Lung (tissue), 12 donors: Measurements from ENCODE around the gene C3orf49. TPM values are rescaled to one million over a fixed set of nuclear protein-coding genes. Genes with fewer than 3 reads are reported as not detected.

Experiments
- ATAC-seq: fragments of 200-7000 bp; cut with Tn5 transposase; one replicate; pipeline ENCODE4 v1.9.1; 2020; ENCODE audit warnings: moderate number of reproducible peaks; ENCODE audit not compliant: insufficient read depth, low FRiP score
- DNase-seq, 3 donors: peaks; one replicate each; pipeline ENCODE4 v3.0.0-alpha.2; 2013 to 2017
- H3K27ac ChIP-seq, 2 donors: one replicate each; pipeline ENCODE4 v1.5.1; 2013; ENCODE audit warnings: mild to moderate bottlenecking in 2 of 2, moderate library complexity in 2 of 2, control low read depth in 1 of 2, inconsistent platforms in 1 of 2, low read depth in 1 of 2, low read length in 1 of 2
- H3K27me3 ChIP-seq, 3 donors: one replicate each; pipeline ENCODE4 v1.5.1; 2013; ENCODE audit warnings: low read length in 2 of 3; ENCODE audit not compliant: control insufficient read depth in 3 of 3, insufficient read depth in 3 of 3
- H3K36me3 ChIP-seq, 4 donors: one replicate each; pipeline ENCODE4 v1.5.1; 2013; ENCODE audit warnings: low read length in 4 of 4, mild to moderate bottlenecking in 1 of 4, moderate library complexity in 1 of 4; ENCODE audit not compliant: control insufficient read depth in 4 of 4, insufficient read depth in 4 of 4
- H3K4me1 ChIP-seq, 5 donors: one replicate each; pipeline ENCODE4 v1.5.1; 2013; ENCODE audit warnings: low read length in 5 of 5, mild to moderate bottlenecking in 2 of 5, moderate library complexity in 1 of 5; ENCODE audit not compliant: control insufficient read depth in 5 of 5, insufficient read depth in 5 of 5
- H3K4me3 ChIP-seq: one replicate; pipeline ENCODE4 v1.5.1; 2013; ENCODE audit warnings: mild to moderate bottlenecking, control low read depth, moderate library complexity
- H3K9ac ChIP-seq, 2 donors: one replicate each; pipeline ENCODE4 v1.5.1; 2013; ENCODE audit warnings: low read length in 2 of 2, control low read depth in 1 of 2; ENCODE audit not compliant: insufficient read depth in 1 of 2
- H3K9me3 ChIP-seq, 4 donors: one replicate each; pipeline ENCODE4 v1.5.1; 2013; ENCODE audit warnings: low read length in 3 of 4, mild to moderate bottlenecking in 1 of 4, moderate library complexity in 1 of 4; ENCODE audit not compliant: control insufficient read depth in 4 of 4, insufficient read depth in 3 of 4
- WGBS, 2 donors: extraction: QIAGEN DNeasy Blood & Tissue Kit; methylation state at CpG; one replicate each; pipeline ENCODE4 v1.1.7; 2013; 5-methylcytosine and 5-hydroxymethylcytosine counted together
- polyA plus RNA-seq, 2 donors: library from polyadenylated mRNA; stranded (reverse); fragments of 200-250 nt; gene quantifications; one replicate each; pipeline ENCODE4 v1.2.1, GENCODE V29; 2013
- total RNA-seq, 2 donors: library from RNA; depleted of rRNA in 1 of 2; stranded (reverse); fragments of >200 nt in 1 of 2; gene quantifications; one replicate each; pipeline ENCODE4 v1.2.1, GENCODE V29; 2014 to 2021
- TF ChIP-seq, protein P1 (sequence below): IDR thresholded peaks from 2 replicates; pipeline ENCODE4 v1.5.1; 2012; ENCODE audit warnings: mild to moderate bottlenecking; ENCODE audit errors: control extremely low read depth, extremely low read depth
- donor health status: control.
- donor health status: control.
- donor health status: Bipolar disorder and iron deficiency.
- donor health status: healthy.
- donor health status: DM: yes; HTN: yes; CAD: no.

Gene C3orf49
- total and polyA plus RNA-seq, 4 donors, result not detected

DNA sequence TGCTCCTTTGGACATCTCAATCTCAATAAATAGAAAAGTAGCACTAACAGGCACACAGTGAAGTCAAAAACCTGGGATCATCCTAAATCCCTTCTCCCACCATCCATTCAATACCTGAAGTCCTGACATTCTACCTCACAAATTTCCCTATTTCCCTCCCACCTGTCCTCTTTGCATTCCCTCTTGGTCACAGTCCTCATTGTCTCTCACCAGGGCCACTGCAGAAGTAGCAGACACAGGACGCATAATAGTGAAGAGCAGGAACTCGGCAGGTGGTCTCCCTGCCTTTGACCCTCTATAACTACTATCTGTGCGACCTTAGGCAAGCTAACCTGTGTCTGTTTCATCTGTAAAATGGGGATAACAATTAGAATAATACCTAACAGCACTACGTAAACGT, 42.2 kb downstream of the C3orf49 start:
- Histone ChIP-seq H3K9me3 (no peaks in the 10 kb centered on the region), H3K9ac (no peak overlapping the region), H3K27ac (no peak overlapping the region), H3K36me3 (no peaks in the 10 kb centered on the region), H3K27me3 (no peaks in the 10 kb centered on the region), H3K4me1 (peaks cover 3 to 15% (median 9%) of the 10 kb centered on the region in 5 donors), H3K4me3 (no peak overlapping the region)
- ATAC-seq, result no peak
- TF ChIP-seq, protein P1, sequence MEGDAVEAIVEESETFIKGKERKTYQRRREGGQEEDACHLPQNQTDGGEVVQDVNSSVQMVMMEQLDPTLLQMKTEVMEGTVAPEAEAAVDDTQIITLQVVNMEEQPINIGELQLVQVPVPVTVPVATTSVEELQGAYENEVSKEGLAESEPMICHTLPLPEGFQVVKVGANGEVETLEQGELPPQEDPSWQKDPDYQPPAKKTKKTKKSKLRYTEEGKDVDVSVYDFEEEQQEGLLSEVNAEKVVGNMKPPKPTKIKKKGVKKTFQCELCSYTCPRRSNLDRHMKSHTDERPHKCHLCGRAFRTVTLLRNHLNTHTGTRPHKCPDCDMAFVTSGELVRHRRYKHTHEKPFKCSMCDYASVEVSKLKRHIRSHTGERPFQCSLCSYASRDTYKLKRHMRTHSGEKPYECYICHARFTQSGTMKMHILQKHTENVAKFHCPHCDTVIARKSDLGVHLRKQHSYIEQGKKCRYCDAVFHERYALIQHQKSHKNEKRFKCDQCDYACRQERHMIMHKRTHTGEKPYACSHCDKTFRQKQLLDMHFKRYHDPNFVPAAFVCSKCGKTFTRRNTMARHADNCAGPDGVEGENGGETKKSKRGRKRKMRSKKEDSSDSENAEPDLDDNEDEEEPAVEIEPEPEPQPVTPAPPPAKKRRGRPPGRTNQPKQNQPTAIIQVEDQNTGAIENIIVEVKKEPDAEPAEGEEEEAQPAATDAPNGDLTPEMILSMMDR, result no peak
- 91 to 94% methylated on average over 5 of the region's 5 CpGs for WGBS, 2 donors
- no peak for DNase-seq

DNA sequence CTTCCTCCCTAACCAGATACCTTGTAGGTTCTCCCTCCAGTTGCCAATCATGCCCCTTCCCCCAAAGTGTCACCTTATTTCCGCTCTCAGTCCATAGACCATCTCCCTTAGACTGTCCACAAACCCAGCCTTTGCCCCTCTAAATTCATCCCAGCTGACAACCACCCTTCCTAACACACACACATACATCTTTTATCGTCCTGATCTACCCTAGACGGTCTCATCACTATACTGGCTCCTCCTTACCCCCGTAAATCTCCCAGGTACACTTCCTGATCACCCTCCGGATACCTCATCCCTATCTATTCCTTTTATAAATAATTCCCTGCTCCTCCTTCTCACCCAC, 43.7 kb downstream of the C3orf49 start:
- ATAC-seq (peak; percentile 1), DNase-seq (no peak)
- TF ChIP-seq, protein P1, result no peak
- Histone ChIP-seq H3K27me3 (no peaks in the 10 kb centered on the region), H3K27ac (peak overlapping the region in 1 of 2 donors; percentile 96), H3K9ac (peak overlapping the region; percentile 67 to 89), H3K9me3 (no peaks in the 10 kb centered on the region), H3K4me1 (peaks cover 3 to 15% (median 8%) of the 10 kb centered on the region in 5 donors), H3K4me3 (peak overlapping the region; percentile 87), H3K36me3 (no peaks in the 10 kb centered on the region)
- WGBS, 2 donors, result 21 to 26% methylated on average over 5 of the region's 5 CpGs

DNA sequence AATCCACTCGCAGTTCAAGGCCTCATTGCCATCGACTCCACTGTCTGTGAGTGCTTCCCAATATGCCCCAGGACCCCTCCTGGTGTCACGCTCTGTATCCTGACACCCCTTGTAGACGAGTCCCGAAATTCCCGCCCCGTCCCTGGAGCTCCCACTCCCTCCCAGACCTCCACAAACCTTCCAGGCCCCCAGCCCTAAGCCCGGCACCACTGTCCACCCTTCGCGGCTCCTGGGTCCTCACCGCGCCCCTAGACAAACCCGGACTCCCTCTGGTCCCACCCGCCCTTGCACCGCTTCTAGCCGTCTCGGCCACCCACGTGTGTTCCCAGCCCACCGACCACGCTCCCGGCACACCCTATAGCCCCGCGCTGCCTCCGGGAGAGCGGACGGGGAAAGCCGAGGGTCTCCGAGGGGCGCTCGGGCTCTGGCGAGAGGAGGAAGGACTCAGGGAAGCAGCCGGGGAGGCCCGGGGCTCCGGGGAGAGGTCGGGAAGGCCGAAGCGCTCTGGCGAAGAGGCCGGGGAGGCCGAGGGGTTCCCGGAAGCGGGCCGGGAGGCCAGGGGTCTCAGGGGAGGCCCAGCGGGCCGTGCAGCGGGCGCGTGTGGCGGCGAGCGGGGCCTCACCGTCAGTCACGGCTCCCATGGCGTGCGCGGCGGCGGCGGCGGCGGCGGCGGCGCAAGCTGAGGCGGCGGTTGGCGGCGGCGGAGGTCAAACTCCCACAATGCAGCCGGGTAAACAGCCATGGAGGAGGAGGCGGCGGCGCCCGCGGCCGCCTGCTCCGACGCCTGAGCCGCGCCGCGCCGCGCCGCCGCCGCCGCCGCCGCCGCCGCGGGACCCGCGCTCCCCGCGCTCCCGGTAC, 44.3 kb downstream of the C3orf49 start, which contains the start of the genes ATXN7 and THOC7:
Gene ATXN7, plus strand, starts transcription at position 718 of the 858 bp plus-strand sequence. CDS start 48,732 bp downstream, outside the sequence.
Gene THOC7, minus strand, starts transcription at position 656 of the 858 bp plus-strand sequence. Its CDS starts 15 bp downstream, at position 641.
- Histone ChIP-seq H3K4me1 (peaks cover 3 to 15% (median 7%) of the 10 kb centered on the region in 5 donors), H3K36me3 (no peaks in the 10 kb centered on the region), H3K9ac (peak within 1 kb of the TSS; percentile 67 to 89), H3K4me3 (peak within 1 kb of the TSS; percentile 93), H3K27ac (peak within 1 kb of the TSS; percentile 89 to 96), H3K27me3 (no peaks in the 10 kb centered on the region), H3K9me3 (no peaks in the 10 kb centered on the region)
- ATAC-seq (peak; percentile 76), DNase-seq (peak; percentile 65 to 78 (median 73))
- TF ChIP-seq, protein P1, result no peak
- 0 to 1% methylated on average over 62 to 98 of the region's 98 CpGs for WGBS, 2 donors
